ENCODE results near the gene TMEM179.

DNA sequence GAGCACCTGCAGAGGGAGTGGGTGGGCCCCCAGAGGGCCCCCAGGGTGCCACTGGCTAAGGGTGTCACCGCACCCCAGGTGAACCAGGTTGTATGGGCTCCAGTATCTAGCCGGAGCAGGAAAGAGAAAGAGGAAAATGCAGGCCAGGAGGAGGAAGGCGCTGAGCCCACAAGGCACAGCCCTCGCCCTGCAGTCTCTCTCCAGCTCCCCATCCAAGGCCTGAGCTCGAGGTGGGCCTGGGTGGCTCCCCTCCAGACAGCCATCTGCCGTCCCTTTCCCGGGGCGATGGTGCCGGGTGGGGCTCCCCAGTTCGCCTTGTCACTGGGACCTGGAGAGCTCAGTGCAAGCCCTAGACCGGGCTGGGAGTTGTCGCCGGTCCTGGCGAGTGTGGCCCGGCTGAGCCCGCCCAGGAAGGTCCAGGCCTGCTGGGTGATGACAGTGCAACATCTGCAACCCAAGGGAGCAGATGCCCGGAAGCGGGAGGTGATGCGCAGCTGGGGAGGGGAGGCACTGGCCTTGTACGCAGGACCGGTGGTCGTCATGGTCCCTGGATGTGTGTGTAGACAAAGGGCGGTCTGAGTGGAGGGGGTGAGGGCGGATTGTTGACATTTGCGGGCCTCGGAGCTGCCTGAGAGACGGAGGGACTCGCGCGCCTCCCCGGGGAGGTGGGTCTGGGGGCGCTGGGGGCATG lies 716 bp downstream of the TMEM179 start:
- TF ChIP-seq, protein P1, sequence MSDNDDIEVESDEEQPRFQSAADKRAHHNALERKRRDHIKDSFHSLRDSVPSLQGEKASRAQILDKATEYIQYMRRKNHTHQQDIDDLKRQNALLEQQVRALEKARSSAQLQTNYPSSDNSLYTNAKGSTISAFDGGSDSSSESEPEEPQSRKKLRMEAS (IDR thresholded peaks at IDR 0.05), result no peak
- no peak for TF ChIP-seq NFIC (IDR thresholded peaks at IDR 0.05)
- TF ChIP-seq EP300 (IDR thresholded peaks at IDR 0.05; ENCODE audit: borderline replicate concordance), result no peak
- TF ChIP-seq EGR1 (IDR thresholded peaks at IDR 0.05), result no peak
- TF ChIP-seq CEBPB (IDR thresholded peaks at IDR 0.05), result no peak
- TF ChIP-seq CREB1 (IDR thresholded peaks at IDR 0.05; ENCODE audit: low read depth), result no peak
- no peak for TF ChIP-seq TAF1 (IDR thresholded peaks at IDR 0.05; ENCODE audit: low read depth)
- no peak for TF ChIP-seq YY1 (IDR thresholded peaks at IDR 0.05; ENCODE audit: low read depth)
